IMR-90 (cell line): ENCODE data around the gene NEUROD6. TPM values are rescaled to one million over a fixed set of nuclear protein-coding genes. Genes with fewer than 3 reads are reported as not detected.

Source experiments
- ATAC-seq: fragments of 200-7000 bp; cut with Tn5 transposase; 2 replicates; pipeline ENCODE4 v1.9.1; 2020; ENCODE audit warnings: low read depth, mild to moderate bottlenecking, moderate library complexity
- BruUV-seq: library from RNA; stranded (reverse); fragments of 400-500 nt; replicated peaks from 2 replicates; lab custom pipeline; 2021; lab: Mats Ljungman, UMichigan
- CTCF ChIA-PET: fragments of 300-600 bp; formaldehyde crosslinking; extraction: SDS; loops from one replicate; lab custom pipeline; 2021; ENCODE audit warnings: antibody characterized with exemption; lab: Yijun Ruan, JAX
- POLR2A ChIA-PET: fragments of 300-600 bp; sonication (Branson Sonifier 250); formaldehyde crosslinking; loops from one replicate; lab custom pipeline; 2022; ENCODE audit warnings: antibody characterized with exemption; ENCODE audit not compliant: unreplicated experiment; lab: Charles Lee
- DNase-seq: peaks from one replicate; pipeline ENCODE4 v3.0.0; 2013
- H2AFZ ChIP-seq: replicated peaks from 2 replicates; pipeline ENCODE3; 2013; ENCODE audit warnings: low read length, mild to moderate bottlenecking; ENCODE audit not compliant: poor library complexity
- H2AK5ac ChIP-seq: 2 replicates; pipeline ENCODE4 v1.6.1; 2013; ENCODE audit warnings: low read depth, low read length, inconsistent platforms
- H2AK9ac ChIP-seq: replicated peaks from 2 replicates; pipeline ENCODE3; 2013; ENCODE audit warnings: mild to moderate bottlenecking, low read depth, low read length, moderate library complexity; ENCODE audit not compliant: poor library complexity
- H2BK120ac ChIP-seq: 2 replicates; pipeline ENCODE4 v1.6.1; 2013; ENCODE audit warnings: low read depth, low read length, inconsistent platforms
- H2BK15ac ChIP-seq: 3 replicates; pipeline ENCODE4 v1.6.1; 2013; ENCODE audit warnings: low read depth, low read length, inconsistent platforms
- H2BK20ac ChIP-seq: 2 replicates; pipeline ENCODE4 v1.6.1; 2013; ENCODE audit warnings: low read depth, mild to moderate bottlenecking, inconsistent platforms, low read length, moderate library complexity
- H2BK5ac ChIP-seq: 2 replicates; pipeline ENCODE4 v1.6.1; 2013; ENCODE audit warnings: mild to moderate bottlenecking, low read depth, low read length, inconsistent platforms; ENCODE audit not compliant: poor library complexity, severe bottlenecking
- H3K14ac ChIP-seq: replicated peaks from 2 replicates; pipeline ENCODE4 v1.6.1; 2013; ENCODE audit warnings: low read depth, low read length, inconsistent platforms
- H3K18ac ChIP-seq: 2 replicates; pipeline ENCODE4 v1.6.1; 2013; ENCODE audit warnings: low read depth, low read length, control low read depth
- H3K23ac ChIP-seq: 2 replicates; pipeline ENCODE4 v1.6.1; 2013; ENCODE audit warnings: low read depth, low read length, inconsistent platforms
- H3K27ac ChIP-seq: 2 replicates; pipeline ENCODE4 v1.5.1; 2013; ENCODE audit warnings: mild to moderate bottlenecking, control low read depth, low read length; ENCODE audit not compliant: insufficient read depth
- H3K27me3 ChIP-seq: 2 replicates; pipeline ENCODE4 v1.6.1; 2013; ENCODE audit warnings: low read length; ENCODE audit not compliant: control insufficient read depth, insufficient read depth
- H3K36me3 ChIP-seq: 2 replicates; pipeline ENCODE4 v1.6.1; 2013; ENCODE audit warnings: low read length, mixed read lengths; ENCODE audit not compliant: control insufficient read depth, insufficient read depth
- H3K4ac ChIP-seq: 2 replicates; pipeline ENCODE4 v1.6.1; 2013; ENCODE audit warnings: low read depth, low read length, inconsistent platforms
- H3K4me1 ChIP-seq: 2 replicates; pipeline ENCODE4 v1.6.1; 2013; ENCODE audit warnings: low read length, mixed read lengths; ENCODE audit not compliant: control insufficient read depth, insufficient read depth
- H3K4me2 ChIP-seq: 2 replicates; pipeline ENCODE4 v1.6.1; 2013; ENCODE audit warnings: low read depth, mild to moderate bottlenecking, control low read depth, low read length, moderate library complexity
- H3K4me3 ChIP-seq: 2 replicates; pipeline ENCODE4 v1.5.1; 2013; ENCODE audit warnings: low read depth, mild to moderate bottlenecking, control low read depth, low read length, moderate library complexity; ENCODE audit not compliant: insufficient read depth
- H3K56ac ChIP-seq: 2 replicates; pipeline ENCODE4 v1.6.1; 2013; ENCODE audit warnings: low read length, inconsistent platforms; ENCODE audit not compliant: insufficient read depth; ENCODE audit errors: extremely low read depth
- H3K79me1 ChIP-seq, 2 experiments: 2 replicates each; pipeline ENCODE4 v1.6.1; 2013; ENCODE audit warnings: low read length in 2 of 2, inconsistent platforms in 1 of 2, low read depth in 1 of 2
- H3K9ac ChIP-seq: 2 replicates; pipeline ENCODE4 v1.6.1; 2013; ENCODE audit warnings: low read depth, low read length, control low read depth
- H3K9me1 ChIP-seq: 2 replicates; pipeline ENCODE4 v1.6.1; 2013; ENCODE audit warnings: low read length, inconsistent platforms; ENCODE audit not compliant: insufficient read depth
- H3K9me3 ChIP-seq: 2 replicates; pipeline ENCODE4 v1.6.1; 2013; ENCODE audit warnings: low read length; ENCODE audit not compliant: control insufficient read depth, insufficient read depth
- H4K20me1 ChIP-seq: 2 replicates; pipeline ENCODE4 v1.6.1; 2013; ENCODE audit warnings: low read length, inconsistent platforms; ENCODE audit not compliant: insufficient read depth
- H4K5ac ChIP-seq: 2 replicates; pipeline ENCODE4 v1.6.1; 2013; ENCODE audit warnings: mild to moderate bottlenecking, low read depth, low read length, control low read depth
- H4K8ac ChIP-seq, 2 experiments: 2 replicates each; pipeline ENCODE4 v1.6.1; 2013; ENCODE audit warnings: low read depth in 2 of 2, low read length in 2 of 2, control low read depth in 1 of 2, inconsistent platforms in 1 of 2
- H4K91ac ChIP-seq: 2 replicates; pipeline ENCODE4 v1.6.1; 2013; ENCODE audit warnings: low read depth, low read length, inconsistent platforms; ENCODE audit not compliant: insufficient read depth
- BHLHE40 ChIP-seq: fragments of 150-350 bp; IDR thresholded peaks from 2 replicates; pipeline ENCODE4 v1.6.1; 2016; ENCODE audit warnings: mild to moderate bottlenecking, low read depth, low read length
- CHD1 ChIP-seq: IDR thresholded peaks from 2 replicates; pipeline ENCODE4 v1.6.1; 2012; ENCODE audit warnings: low read depth, low read length, improper control_type of control experiment
- ELK1 ChIP-seq: fragments of 150-350 bp; IDR thresholded peaks from 2 replicates; pipeline ENCODE4 v1.6.1; 2016; ENCODE audit warnings: low read depth, mild to moderate bottlenecking, low read length, moderate library complexity, borderline replicate concordance
- FOS ChIP-seq: fragments of 150-350 bp; IDR thresholded peaks from 2 replicates; pipeline ENCODE4 v1.6.1; 2016; ENCODE audit warnings: low read depth, low read length
- MAFK ChIP-seq: IDR thresholded peaks from 2 replicates; pipeline ENCODE4 v1.6.1; 2012; ENCODE audit warnings: low read depth, low read length, improper control_type of control experiment
- MAZ ChIP-seq: IDR thresholded peaks from 2 replicates; pipeline ENCODE4 v1.6.1; 2012; ENCODE audit warnings: low read depth, mild to moderate bottlenecking, low read length, improper control_type of control experiment, moderate library complexity, borderline replicate concordance
- NFE2L2 ChIP-seq: fragments of 150-350 bp; IDR thresholded peaks from 2 replicates; pipeline ENCODE4 v1.6.1; 2016; ENCODE audit warnings: low read depth, mild to moderate bottlenecking, low read length
- POLR2A ChIP-seq: IDR thresholded peaks from 2 replicates; pipeline ENCODE4 v1.6.1; 2012; ENCODE audit warnings: mild to moderate bottlenecking, low read depth, low read length
- RAD21 ChIP-seq: IDR thresholded peaks from 2 replicates; pipeline ENCODE4 v1.6.1; 2012; ENCODE audit warnings: low read length, improper control_type of control experiment
- RCOR1 ChIP-seq: IDR thresholded peaks from 2 replicates; pipeline ENCODE4 v1.6.1; 2012; ENCODE audit warnings: mild to moderate bottlenecking, low read length, improper control_type of control experiment; ENCODE audit not compliant: insufficient replicate concordance
- RFX5 ChIP-seq: IDR thresholded peaks from 2 replicates; pipeline ENCODE4 v1.8.0; 2012; ENCODE audit warnings: low read depth, mild to moderate bottlenecking, low read length, moderate library complexity
- SMC3 ChIP-seq: fragments of 150-350 bp; IDR thresholded peaks from 2 replicates; pipeline ENCODE4 v1.6.1; 2016; ENCODE audit warnings: low read depth, mild to moderate bottlenecking, antibody characterized with exemption, low read length, moderate library complexity
- WGBS, 2 experiments: methylation state at CpG; one replicate each; pipeline versions ENCODE4 v1.1.5 to v1.1.7; 2013; ENCODE audit warnings: missing lambda C conversion rate in 2 of 2; ENCODE audit not compliant: insufficient read length in 1 of 2; ENCODE audit errors: extremely low coverage in 2 of 2; 5-methylcytosine and 5-hydroxymethylcytosine counted together
- dilution Hi-C: fragments of 300-500 bp; cut with HindIII; formaldehyde crosslinking; loops from one replicate; pipeline ENCODE4 v1.14.3; 2018; ENCODE audit warnings: low sequenced_read_pairs; ENCODE audit not compliant: unreplicated experiment
- in situ Hi-C: fragments of 300-500 bp; cut with MboI; formaldehyde crosslinking; loops from 3 replicates; pipeline ENCODE4 v1.14.3; 2019; ENCODE audit warnings: low sequenced_read_pairs, inconsistent platforms, mixed read lengths
- intact Hi-C: fragments of 100-400 bp; cut with micrococcal nuclease; formaldehyde crosslinking; loops from 2 replicates; pipeline ENCODE4 v1.10.0; 2022
- polyA plus RNA-seq, 3 experiments: library from polyadenylated mRNA; depleted of rRNA; stranded (reverse); fragments of >200 nt; gene quantifications; 2 replicates each; pipeline ENCODE4 v1.2.3, GENCODE V29; 2012; ENCODE audit warnings: low replicate concordance in 1 of 3
- total RNA-seq: library from RNA; depleted of rRNA; stranded (reverse); fragments of >200 nt; gene quantifications from 2 replicates; pipeline ENCODE4 v1.2.3, GENCODE V29; 2012
- TF ChIP-seq, protein P1 (sequence below): conservative IDR thresholded peaks from 2 replicates; pipeline ENCODE4 v1.5.1; 2012; ENCODE audit warnings: mild to moderate bottlenecking, low read depth, low read length, improper control_type of control experiment

The NEUROD6 gene
- total and polyA plus RNA-seq, 2 of the 4 experiments (the other 2 are of a cell fraction), result not detected

- Histone ChIP-seq H3K14ac (no peak overlapping the region), H3K27me3 (no peaks in the 10 kb centered on the region), H3K9me1 (no peaks in the 10 kb centered on the region), H2BK20ac (no peak overlapping the region), H3K36me3 (no peaks in the 10 kb centered on the region), H3K18ac (no peak overlapping the region), H2BK120ac (no peak overlapping the region), H4K5ac (no peak overlapping the region), H3K4me1 (no peaks in the 10 kb centered on the region), H3K9ac (no peak overlapping the region), H2AK9ac (no peak overlapping the region), H3K4me2 (no peak overlapping the region), H4K8ac (no peak overlapping the region), H4K91ac (no peak overlapping the region), H2BK15ac (no peak overlapping the region), H3K27ac (no peak overlapping the region), H3K56ac (no peak overlapping the region), H3K9me3 (no peaks in the 10 kb centered on the region), H3K23ac (no peak overlapping the region), H4K20me1 (no peaks in the 10 kb centered on the region), H3K4me3 (no peak overlapping the region), H3K79me1 (no peaks in the 10 kb centered on the region), H2AFZ (no peak overlapping the region), H2AK5ac (no peak overlapping the region), H2BK5ac (no peak overlapping the region), H3K4ac (no peak overlapping the region)
- in situ Hi-C loops, result no loop called here
- TF ChIP-seq, protein P1, sequence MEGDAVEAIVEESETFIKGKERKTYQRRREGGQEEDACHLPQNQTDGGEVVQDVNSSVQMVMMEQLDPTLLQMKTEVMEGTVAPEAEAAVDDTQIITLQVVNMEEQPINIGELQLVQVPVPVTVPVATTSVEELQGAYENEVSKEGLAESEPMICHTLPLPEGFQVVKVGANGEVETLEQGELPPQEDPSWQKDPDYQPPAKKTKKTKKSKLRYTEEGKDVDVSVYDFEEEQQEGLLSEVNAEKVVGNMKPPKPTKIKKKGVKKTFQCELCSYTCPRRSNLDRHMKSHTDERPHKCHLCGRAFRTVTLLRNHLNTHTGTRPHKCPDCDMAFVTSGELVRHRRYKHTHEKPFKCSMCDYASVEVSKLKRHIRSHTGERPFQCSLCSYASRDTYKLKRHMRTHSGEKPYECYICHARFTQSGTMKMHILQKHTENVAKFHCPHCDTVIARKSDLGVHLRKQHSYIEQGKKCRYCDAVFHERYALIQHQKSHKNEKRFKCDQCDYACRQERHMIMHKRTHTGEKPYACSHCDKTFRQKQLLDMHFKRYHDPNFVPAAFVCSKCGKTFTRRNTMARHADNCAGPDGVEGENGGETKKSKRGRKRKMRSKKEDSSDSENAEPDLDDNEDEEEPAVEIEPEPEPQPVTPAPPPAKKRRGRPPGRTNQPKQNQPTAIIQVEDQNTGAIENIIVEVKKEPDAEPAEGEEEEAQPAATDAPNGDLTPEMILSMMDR, result no peak
- TF ChIP-seq RAD21 (no peak), RCOR1 (no peak), POLR2A (no peak), RFX5 (no peak), NFE2L2 (no peak), ELK1 (no peak), MAZ (no peak), BHLHE40 (no peak), SMC3 (no peak), CHD1 (no peak), MAFK (no peak), FOS (no peak)
- intact Hi-C loops, result no loop called here
- ATAC-seq (no peak), DNase-seq (no peak)
- no TSS peak for BruUV-seq
- CTCF ChIA-PET, result no interaction called here
- 43% methylated on average over 5 of the region's 5 CpGs; no CpG with 5 or more reads in 1 of the 2 experiments for whole genome bisulfite sequencing, 2 experiments
- POLR2A ChIA-PET, result no interaction called here
- dilution Hi-C loops, result no loop called here
Measured at GRCh38 chr7:31345421-31345820, 4.9 kb upstream of the NEUROD6 start.
